Body of pancreas (tissue), 4 donors: Measurements from ENCODE around the gene ACTR1B.

Experiments used
- POLR2A ChIP-seq, 3 donors: fragments of 450-650 bp; IDR thresholded peaks; one replicate each; pipeline ENCODE4 v1.6.1; 2016; ENCODE audit warnings: antibody characterized with exemption in 3 of 3, mild to moderate bottlenecking in 2 of 3
- TF ChIP-seq, protein P1 (sequence below), 7 experiments: fragments of 450-650 bp in 4 of 7; fragments of 200-600 bp in 3 of 7; sonication (generic) in 3 of 7; IDR thresholded peaks; one replicate each; pipeline ENCODE4 v1.5.1; 2016 to 2019; ENCODE audit warnings: antibody characterized with exemption in 7 of 7

DNA sequence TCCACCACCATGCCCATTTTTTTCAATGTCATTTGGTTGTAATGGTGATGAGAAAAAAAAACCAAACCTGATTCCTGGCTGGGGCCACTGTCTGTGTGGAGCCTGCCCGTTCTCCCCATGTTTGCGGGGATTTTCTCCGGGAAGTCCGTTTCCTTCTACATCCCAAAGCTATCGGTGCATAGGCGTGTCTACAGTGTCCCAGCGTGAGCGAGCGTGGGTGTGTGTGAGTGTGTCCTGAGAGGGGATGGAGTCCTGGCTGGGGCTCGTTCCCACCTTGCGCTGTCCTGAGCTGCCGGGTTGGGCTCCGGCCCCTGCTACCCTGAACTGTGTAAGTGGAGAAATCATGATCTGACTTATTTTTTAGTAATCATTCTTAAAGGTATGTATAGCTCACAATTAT lies 42.3 kb upstream of the ACTR1B start:
- TF ChIP-seq, protein P1, sequence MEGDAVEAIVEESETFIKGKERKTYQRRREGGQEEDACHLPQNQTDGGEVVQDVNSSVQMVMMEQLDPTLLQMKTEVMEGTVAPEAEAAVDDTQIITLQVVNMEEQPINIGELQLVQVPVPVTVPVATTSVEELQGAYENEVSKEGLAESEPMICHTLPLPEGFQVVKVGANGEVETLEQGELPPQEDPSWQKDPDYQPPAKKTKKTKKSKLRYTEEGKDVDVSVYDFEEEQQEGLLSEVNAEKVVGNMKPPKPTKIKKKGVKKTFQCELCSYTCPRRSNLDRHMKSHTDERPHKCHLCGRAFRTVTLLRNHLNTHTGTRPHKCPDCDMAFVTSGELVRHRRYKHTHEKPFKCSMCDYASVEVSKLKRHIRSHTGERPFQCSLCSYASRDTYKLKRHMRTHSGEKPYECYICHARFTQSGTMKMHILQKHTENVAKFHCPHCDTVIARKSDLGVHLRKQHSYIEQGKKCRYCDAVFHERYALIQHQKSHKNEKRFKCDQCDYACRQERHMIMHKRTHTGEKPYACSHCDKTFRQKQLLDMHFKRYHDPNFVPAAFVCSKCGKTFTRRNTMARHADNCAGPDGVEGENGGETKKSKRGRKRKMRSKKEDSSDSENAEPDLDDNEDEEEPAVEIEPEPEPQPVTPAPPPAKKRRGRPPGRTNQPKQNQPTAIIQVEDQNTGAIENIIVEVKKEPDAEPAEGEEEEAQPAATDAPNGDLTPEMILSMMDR (IDR thresholded peaks at IDR 0.05) = no peak
- no peak for TF ChIP-seq POLR2A (IDR thresholded peaks at IDR 0.05)
